SK-N-SH (cell line): ENCODE results near the gene CD109.

ENCODE experiments used
- CTCF ChIP-seq: fragments of 200-600 bp; sonication (generic); IDR thresholded peaks from 2 replicates; pipeline ENCODE4 v1.6.1; 2017; ENCODE audit warnings: antibody characterized with exemption, mild to moderate bottlenecking, moderate library complexity
- EZH2phosphoT487 ChIP-seq: fragments of 200-600 bp; sonication (generic); IDR thresholded peaks from 2 replicates; pipeline ENCODE4 v1.6.1; 2017; ENCODE audit warnings: low read depth, mixed run types, mild to moderate bottlenecking, antibody characterized with exemption, moderate library complexity, borderline replicate concordance
- NFIC ChIP-seq: IDR thresholded peaks from 2 replicates; pipeline ENCODE4 v1.4.0; 2012; ENCODE audit warnings: borderline replicate concordance
- REST ChIP-seq: IDR thresholded peaks from 2 replicates; pipeline ENCODE4 v1.6.1; 2012; ENCODE audit warnings: mild to moderate bottlenecking, low read depth, low read length, moderate library complexity
- YY1 ChIP-seq: IDR thresholded peaks from 2 replicates; pipeline ENCODE4 v1.4.0; 2012; ENCODE audit warnings: low read depth, mild to moderate bottlenecking

- TF ChIP-seq YY1 (no peak), NFIC (no peak), REST (no peak), CTCF (no peak), EZH2phosphoT487 (no peak)
Measured at GRCh38 chr6:73665686-73666319, 30.2 kb upstream of the CD109 start.
